Measurements from ENCODE around the gene ZNF530.

ZNF530 gene

DNA sequence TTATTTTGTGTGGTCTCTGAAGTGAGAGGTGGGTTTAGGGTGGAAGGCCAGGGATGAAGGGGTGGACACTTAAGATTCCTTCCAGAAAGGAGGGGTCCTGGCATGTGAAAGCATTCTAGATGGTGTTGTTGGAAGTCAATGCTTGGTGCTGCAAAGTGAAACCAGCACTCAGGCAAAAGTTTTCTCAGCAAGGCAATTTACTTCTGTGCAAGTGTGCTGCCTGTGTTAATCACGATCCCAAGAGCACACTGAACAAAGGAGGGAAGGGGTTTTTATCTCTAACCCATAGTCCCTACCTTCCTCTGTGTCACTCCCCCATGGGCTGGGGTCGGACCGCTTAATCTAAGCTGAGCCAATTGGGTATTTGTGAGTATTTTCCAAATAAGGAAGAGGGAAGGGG lies 15.7 kb downstream of the ZNF530 start:
- no peak for DNase-seq

DNA sequence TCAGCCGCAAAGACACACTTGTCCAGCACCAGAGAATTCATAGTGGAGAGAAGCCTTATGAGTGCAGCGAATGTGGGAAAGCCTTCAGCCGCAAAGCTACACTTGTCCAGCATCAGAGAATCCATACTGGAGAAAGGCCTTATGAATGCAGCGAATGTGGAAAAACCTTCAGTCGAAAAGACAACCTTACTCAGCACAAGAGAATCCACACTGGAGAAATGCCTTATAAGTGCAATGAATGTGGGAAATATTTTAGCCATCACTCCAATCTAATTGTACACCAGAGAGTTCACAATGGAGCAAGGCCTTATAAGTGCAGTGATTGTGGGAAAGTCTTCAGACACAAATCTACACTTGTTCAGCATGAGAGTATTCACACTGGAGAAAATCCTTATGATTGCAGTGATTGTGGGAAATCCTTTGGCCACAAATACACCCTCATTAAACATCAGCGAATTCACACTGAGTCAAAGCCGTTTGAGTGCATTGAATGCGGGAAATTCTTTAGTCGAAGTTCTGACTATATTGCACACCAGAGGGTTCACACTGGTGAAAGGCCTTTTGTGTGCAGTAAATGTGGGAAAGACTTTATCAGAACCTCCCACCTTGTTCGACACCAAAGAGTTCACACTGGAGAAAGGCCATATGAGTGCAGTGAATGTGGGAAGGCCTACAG lies 21.1 kb downstream of the ZNF530 start:
- DNase-seq = no peak

DNA sequence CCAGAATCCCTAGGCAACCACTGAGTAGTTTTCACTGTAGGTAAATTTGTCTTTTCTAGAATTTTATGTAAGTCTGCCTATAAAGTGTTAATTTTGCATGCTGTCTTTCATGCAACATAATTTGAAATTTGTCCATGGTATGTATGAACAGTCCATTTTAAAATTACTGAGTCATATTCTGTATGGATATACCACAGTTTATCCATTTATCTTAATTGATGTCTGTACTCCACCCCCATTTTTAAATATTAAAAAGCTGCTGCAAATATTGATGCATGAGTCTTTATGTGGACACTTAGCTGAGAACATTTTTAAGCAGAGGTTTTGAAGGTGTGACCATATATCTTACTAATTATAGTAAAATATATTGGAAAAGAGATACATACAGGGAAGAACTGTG lies 23.4 kb downstream of the ZNF530 start:
- no peak for DNase-seq

DNA sequence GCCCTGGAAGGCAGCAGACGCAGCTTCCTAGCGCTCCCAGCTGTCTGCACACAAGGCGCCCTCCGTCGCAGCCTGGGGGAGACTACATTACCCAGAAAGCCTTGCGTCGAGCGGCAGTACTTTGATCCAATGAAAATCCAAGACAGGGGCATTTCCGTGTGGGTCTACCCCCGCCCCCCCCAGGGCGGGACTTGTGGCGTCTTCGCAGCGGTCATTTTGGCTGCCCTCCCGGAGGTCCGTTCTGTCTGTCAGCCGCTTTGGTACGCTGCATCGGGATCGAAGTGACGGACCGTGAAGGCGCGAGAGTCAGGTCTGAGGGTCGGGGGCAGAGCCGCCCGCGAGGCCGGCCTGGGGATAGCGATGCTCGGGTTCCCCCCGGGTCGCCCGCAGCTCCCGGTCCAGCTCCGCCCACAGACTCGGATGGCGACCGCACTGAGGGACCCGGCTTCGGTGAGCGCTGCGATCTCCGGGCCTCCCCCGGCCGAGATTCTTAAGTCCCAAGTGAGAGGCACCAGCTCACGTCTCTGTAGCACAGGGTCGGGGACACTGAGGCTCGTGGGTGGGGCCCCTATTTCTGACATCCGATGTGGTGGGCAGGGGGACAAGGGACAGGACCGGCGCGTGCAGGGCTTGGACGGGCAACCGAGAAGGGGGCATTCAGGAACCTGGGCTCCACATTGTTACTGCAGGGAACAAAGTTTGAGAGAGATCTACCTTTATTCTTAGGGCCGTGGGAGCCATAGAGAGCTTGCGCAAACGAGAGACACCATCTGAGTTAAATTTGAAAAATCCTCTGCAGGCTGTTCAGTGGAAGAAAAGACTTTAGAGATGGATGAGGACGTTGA lies 33.5 kb downstream of the ZNF530 start, which contains the start of gene ZNF211:
Gene ZNF211 (plus strand): TSS at position 182 of the 845 bp plus-strand sequence. CDS start 179 bp downstream, at position 361.
- DNase-seq = peak; percentile 74

DNA sequence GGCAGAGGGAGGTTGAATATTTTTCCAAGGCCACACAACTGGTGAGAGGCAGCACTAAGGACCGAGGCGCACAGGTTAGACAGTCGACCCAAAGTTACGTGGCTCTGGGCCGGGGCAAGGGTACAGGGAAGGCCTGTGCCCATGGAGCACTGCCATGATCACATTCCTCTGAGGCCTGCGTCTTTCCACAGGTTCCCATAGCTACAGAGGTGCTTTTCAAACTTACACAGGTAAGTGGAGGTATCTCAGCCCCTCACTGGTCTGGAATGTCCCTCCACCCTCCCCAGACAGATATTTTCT lies 34.1 kb downstream of the ZNF530 start:
- DNase-seq = no peak

DNA sequence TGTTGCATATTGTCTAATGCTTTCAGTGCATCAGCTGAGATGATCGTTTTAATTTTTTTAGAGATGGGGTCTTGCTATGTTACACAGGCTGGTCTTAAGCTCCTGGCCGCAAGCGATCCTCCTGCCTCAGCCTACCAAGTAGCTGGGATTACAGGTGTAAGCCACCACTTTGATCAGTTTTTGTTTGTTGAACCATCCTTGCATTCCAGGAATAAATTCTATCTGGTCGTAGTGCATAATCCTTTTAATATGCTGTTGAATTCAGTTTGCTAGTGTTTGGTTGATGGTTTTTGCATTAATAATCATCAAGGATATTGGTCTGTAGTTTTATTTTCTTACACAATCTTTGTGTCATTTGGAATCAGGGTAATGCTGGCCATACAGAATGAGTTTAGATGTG lies 37.7 kb downstream of the ZNF530 start:
- DNase-seq = no peak

DNA sequence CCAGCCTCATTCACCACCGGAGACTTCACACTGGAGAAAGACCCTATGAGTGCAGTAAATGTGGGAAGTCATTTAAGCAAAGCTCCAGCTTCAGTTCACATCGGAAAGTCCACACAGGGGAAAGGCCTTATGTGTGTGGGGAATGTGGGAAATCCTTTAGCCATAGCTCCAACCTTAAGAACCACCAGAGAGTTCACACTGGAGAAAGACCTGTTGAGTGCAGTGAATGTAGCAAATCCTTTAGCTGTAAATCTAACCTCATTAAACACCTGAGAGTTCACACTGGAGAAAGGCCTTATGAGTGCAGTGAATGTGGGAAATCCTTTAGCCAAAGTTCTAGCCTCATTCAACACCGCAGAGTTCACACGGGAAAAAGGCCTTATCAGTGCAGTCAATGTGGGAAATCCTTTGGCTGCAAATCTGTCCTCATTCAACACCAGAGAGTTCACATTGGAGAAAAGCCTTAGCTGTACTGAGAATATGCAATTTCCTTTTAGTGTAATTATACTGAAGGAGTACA lies 42.1 kb downstream of the ZNF530 start:
- no peak for DNase-seq

DNA sequence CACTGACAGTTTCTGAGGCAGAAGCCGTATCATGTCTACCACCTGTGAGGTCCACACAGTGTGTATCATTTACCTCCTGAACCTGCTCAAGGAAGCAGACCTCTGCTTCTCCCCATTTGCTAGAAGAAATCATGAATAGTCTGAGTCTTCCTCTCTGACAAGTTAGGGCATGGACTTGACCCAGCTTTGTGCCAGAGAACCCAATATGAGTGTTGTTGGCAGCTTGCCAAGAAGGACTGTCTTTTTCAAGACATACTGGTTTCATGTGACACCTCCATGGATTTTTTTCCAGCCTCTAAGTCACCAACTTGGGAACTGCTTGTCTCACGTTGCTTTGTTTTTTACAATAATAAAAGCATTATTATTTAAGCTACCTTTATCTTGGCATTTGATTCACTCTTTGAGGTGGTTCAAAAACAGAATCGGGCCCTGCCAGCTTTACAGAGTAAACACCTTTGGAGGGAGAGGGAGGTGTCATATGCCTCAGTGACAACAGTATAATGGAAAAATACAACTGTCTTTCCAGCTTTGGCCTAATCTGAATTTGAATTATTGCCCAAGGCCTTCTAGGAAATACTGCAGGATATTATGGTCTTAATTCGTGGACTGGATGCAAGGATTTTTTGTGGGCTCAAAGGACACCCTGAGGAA lies 42.8 kb downstream of the ZNF530 start:
- no peak for DNase-seq

DNA sequence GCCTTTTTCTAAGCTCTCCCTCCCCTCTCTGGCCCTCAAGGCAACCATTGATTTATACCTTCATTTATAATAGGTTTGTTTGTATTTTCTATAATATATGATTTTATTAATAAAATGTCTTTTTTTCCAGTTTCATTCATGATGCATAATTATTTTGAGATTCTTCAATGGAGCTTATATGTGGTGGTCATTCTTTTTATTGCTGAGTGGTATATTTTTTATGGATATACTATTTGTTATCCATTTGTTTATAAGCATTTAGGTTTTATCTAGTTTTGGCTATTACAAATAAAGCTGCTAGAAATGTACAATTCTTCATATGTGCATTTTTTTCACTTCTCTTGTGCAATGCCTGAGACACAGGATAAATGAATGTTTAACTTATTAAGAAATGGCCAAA lies 44.0 kb downstream of the ZNF530 start:
- no peak for DNase-seq

DNA sequence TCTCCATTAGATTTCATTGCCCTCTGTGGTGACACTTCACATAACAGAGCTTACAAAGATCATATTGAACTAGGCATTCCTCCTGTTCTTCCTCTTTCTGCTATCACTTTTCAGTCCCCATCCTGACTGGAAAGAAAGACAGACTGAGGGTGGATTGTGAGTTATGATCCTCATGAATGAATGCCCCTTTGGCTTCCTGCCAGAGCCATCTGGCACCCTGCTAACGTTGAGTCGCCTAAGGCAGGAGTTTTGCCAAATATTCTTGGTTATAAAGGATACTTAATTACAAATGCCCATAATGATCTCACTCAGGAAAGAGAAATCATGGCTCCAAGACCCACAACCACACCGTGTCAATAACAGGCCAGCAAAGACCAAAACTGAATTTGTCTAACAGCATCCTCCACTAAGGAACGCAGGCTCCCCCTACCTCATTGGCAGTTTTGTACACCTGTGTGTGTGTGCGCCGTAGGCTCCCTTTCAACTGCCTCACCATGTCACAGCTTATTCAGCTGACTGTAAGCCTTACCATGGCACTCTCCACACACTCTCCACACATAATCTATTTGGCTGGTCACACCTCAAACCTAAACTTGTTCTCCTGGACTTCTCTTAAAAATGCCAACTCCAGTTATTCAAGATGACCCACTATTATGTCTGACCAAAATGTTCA lies 48.8 kb downstream of the ZNF530 start:
- DNase-seq = no peak

DNA sequence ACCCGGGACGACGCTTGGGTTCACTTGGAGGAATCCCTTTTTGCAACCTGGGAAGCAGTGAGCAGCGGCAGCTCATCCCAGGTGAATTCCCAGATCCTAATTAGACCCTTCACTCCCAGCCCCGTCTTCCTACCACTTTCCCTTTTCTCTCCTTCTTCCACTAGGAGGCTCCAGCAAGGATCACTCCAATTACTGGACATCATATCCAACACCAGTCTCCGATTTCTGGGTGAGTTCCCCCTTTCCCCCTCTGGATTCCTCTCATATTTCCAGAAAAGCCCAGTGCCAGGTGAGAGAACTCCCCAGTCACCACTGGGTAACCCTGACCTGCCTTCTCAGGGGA lies 51.9 kb downstream of the ZNF530 start:
- no peak for DNase-seq

DNA sequence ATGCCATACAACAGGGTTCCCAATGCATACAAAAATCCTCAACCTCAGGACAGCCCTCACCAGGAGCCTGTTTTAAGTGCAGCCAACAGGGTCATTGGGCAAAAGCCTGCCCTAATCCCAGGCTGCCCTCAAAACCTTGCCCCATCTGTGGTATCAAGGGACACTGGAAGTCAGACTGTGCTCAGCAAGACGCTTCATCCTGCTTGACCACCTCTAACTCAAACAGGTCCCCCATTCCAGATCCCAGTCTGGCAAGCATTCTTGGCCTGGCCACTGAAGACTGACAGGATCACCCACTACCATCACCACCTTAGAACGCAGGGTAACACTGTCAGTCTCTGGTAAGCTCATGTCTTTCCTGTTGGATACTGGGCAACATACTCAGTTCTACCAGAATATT lies 54.0 kb downstream of the ZNF530 start:
- DNase-seq = no peak

DNA sequence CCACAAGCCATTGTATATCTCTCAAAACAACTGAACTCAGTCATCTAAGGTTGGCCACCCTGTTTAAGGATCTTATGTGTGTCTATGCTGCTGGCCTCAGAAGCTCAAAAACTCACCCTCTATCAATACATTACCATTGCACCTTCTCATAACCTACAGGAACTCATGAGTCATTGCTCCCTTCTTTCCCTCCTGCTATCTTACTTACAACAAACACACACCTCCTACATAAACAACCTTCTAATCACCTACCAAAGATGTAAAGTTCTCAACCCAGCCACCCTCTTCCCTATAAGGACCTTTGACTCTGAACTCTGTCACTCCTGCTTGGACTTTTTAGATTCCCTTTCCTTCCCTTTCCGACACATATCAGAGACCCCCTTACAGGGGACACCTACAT lies 55.8 kb downstream of the ZNF530 start:
- DNase-seq = no peak

DNA sequence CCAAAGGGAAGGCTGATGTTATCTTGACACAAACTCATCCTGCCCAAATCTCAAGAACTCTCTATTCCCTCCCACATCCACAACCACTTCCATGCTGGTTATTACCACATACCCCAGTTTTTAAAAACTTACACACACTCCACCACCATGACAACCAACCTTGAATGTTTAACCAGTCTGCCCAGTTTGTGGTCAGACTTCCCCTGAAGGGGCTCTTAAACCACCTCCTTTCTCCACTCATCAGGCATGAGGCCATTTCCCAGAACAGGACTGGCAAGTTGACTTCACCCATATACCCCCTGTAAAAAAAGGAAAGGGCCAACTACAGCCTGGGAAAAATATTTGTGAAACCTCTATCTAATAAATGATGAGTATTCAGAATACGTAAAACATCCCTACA lies 56.7 kb downstream of the ZNF530 start:
- DNase-seq = no peak

Data from GDM1 (cell line).